HCT116 (cell line): ENCODE measurements around the gene SPPL2C. TPM values are rescaled to one million over a fixed set of nuclear protein-coding genes. Genes with fewer than 3 reads are reported as not detected.

Experiments used
- ATAC-seq: fragments of 200-7000 bp; cut with Tn5 transposase; 2 replicates; pipeline ENCODE4 v1.9.1; 2020; ENCODE audit warnings: mild to moderate bottlenecking, moderate library complexity
- BruUV-seq: library from RNA; stranded (reverse); fragments of 400-500 nt; replicated peaks from 2 replicates; lab custom pipeline; 2021; lab: Mats Ljungman, UMichigan
- CTCF ChIA-PET: fragments of 300-600 bp; sonication (Branson Sonifier 250); formaldehyde crosslinking; loops from one replicate; lab custom pipeline; 2021; ENCODE audit warnings: antibody characterized with exemption; lab: Charles Lee
- POLR2A ChIA-PET: fragments of 300-600, 350-600 bp; sonication (Branson Sonifier 250); formaldehyde crosslinking; loops from one replicate; lab custom pipeline; 2021; ENCODE audit warnings: antibody characterized with exemption; lab: Charles Lee
- RAD21 ChIA-PET, 2 experiments: fragments of 300-600 bp; sonication (Branson Sonifier 250); formaldehyde crosslinking; loops; one replicate each; lab custom pipeline; 2023; ENCODE audit warnings: low total read pairs in 2 of 2; ENCODE audit not compliant: uncharacterized antibody in 2 of 2, unreplicated experiment in 2 of 2, low non-redundant PET in 1 of 2; lab: Charles Lee
- DNase-seq: peaks from one replicate; pipeline ENCODE4 v3.0.0-alpha.2; 2010; ENCODE audit warnings: low read depth, low spot score
- H2AFZ ChIP-seq: fragments of 200-600 bp; shearing (Covaris generic), sonication (generic); 2 replicates; pipeline ENCODE4 v1.6.1; 2017; ENCODE audit warnings: low read depth, mixed run types, mixed read lengths, antibody characterized with exemption, low read length; ENCODE audit not compliant: poor library complexity, severe bottlenecking
- H3K27ac ChIP-seq: 2 replicates; pipeline ENCODE4 v1.5.1; 2012; ENCODE audit warnings: low read depth, low read length
- H3K27me3 ChIP-seq: fragments of 200-600 bp; sonication (generic); 2 replicates; pipeline ENCODE4 v1.6.1; 2016; ENCODE audit warnings: mixed run types, low read length, mixed read lengths; ENCODE audit not compliant: insufficient read depth
- H3K36me3 ChIP-seq, 2 experiments: fragments of 200-500 bp in 1 of 2; fragments of 200-600 bp in 1 of 2; sonication (Bioruptor generic) in 1 of 2; sonication (generic) in 1 of 2; 2 replicates each; pipeline versions ENCODE4 v1.5.1 to v1.6.1; 2014 to 2016; ENCODE audit warnings: low read length in 2 of 2, inconsistent platforms in 1 of 2, mixed read lengths in 1 of 2, mixed run types in 1 of 2; ENCODE audit not compliant: insufficient read depth in 2 of 2, control insufficient read depth in 1 of 2
- H3K4me1 ChIP-seq, 2 experiments: fragments of 200-600 bp in 1 of 2; sonication (generic) in 1 of 2; 2 replicates each; pipeline versions ENCODE4 v1.5.1 to v1.6.1; 2012 to 2017; ENCODE audit warnings: low read length in 2 of 2, inconsistent platforms in 1 of 2, mild to moderate bottlenecking in 1 of 2, mixed read lengths in 1 of 2, mixed run types in 1 of 2, moderate library complexity in 1 of 2; ENCODE audit not compliant: insufficient read depth in 2 of 2, control insufficient read depth in 1 of 2
- H3K4me2 ChIP-seq: fragments of 200-600 bp; sonication (generic); 2 replicates; pipeline ENCODE4 v1.6.1; 2017; ENCODE audit warnings: mixed run types, low read length, mixed read lengths
- H3K4me3 ChIP-seq, 2 experiments: fragments of 200-600 bp in 1 of 2; sonication (generic) in 1 of 2; replicated peaks in 1 of 2; 2 replicates each; pipeline ENCODE4 v1.5.1; 2011 to 2016; ENCODE audit warnings: low read length in 2 of 2, control low read depth in 1 of 2, low read depth in 1 of 2, mild to moderate bottlenecking in 1 of 2, mixed read lengths in 1 of 2, mixed run types in 1 of 2
- H3K79me2 ChIP-seq: fragments of 200-600 bp; sonication (generic); 2 replicates; pipeline ENCODE4 v1.6.1; 2017; ENCODE audit warnings: mild to moderate bottlenecking, mixed run types, low read length, moderate library complexity, mixed read lengths; ENCODE audit not compliant: insufficient read depth
- H3K9ac ChIP-seq: fragments of 200-600 bp; sonication (generic); 2 replicates; pipeline ENCODE4 v1.6.1; 2016; ENCODE audit warnings: low read length, mixed read lengths
- H3K9me2 ChIP-seq: fragments of 200-600 bp; sonication (generic), shearing (Covaris generic); 2 replicates; pipeline ENCODE4 v1.6.1; 2017; ENCODE audit warnings: mixed run types, mild to moderate bottlenecking, moderate library complexity; ENCODE audit not compliant: insufficient read depth
- H3K9me3 ChIP-seq, 2 experiments: fragments of 200-500 bp in 1 of 2; fragments of 200-600 bp in 1 of 2; sonication (Bioruptor generic) in 1 of 2; sonication (generic) in 1 of 2; 2 replicates each; pipeline ENCODE4 v1.6.1; 2014 to 2017; ENCODE audit warnings: low read length in 2 of 2, mixed read lengths in 2 of 2, inconsistent platforms in 1 of 2, low read depth in 1 of 2, mild to moderate bottlenecking in 1 of 2, mixed run types in 1 of 2, moderate library complexity in 1 of 2; ENCODE audit not compliant: control insufficient read depth in 1 of 2, insufficient read depth in 1 of 2
- H4K20me1 ChIP-seq: fragments of 200-600 bp; sonication (generic), shearing (Covaris generic); 2 replicates; pipeline ENCODE4 v1.6.1; 2017; ENCODE audit warnings: mixed run types, mild to moderate bottlenecking, moderate library complexity; ENCODE audit not compliant: insufficient read depth
- ATF3 ChIP-seq: IDR thresholded peaks from 2 replicates; pipeline ENCODE4 v1.6.1; 2012
- EGR1 ChIP-seq: IDR thresholded peaks from 2 replicates; pipeline ENCODE4 v1.6.1; 2012; ENCODE audit warnings: low read depth
- EZH2 ChIP-seq: fragments of 200-600 bp; sonication (generic); IDR thresholded peaks from 2 replicates; pipeline ENCODE4 v1.6.1; 2017; ENCODE audit warnings: antibody characterized with exemption, mixed run types
- JUND ChIP-seq: IDR thresholded peaks from 2 replicates; pipeline ENCODE4 v1.6.1; 2012
- MAX ChIP-seq: IDR thresholded peaks from 2 replicates; pipeline ENCODE4 v1.6.1; 2012
- POLR2A ChIP-seq: IDR thresholded peaks from 2 replicates; pipeline ENCODE4 v1.7.0; 2011; ENCODE audit warnings: borderline replicate concordance; ENCODE audit not compliant: insufficient read depth, insufficient read length; ENCODE audit errors: extremely low read depth
- REST ChIP-seq: IDR thresholded peaks from 2 replicates; pipeline ENCODE4 v1.6.1; 2012; ENCODE audit warnings: low read depth
- YY1 ChIP-seq: IDR thresholded peaks from 2 replicates; pipeline ENCODE4 v1.6.1; 2011; ENCODE audit warnings: low read length, low read depth, moderate library complexity, mild to moderate bottlenecking; ENCODE audit not compliant: insufficient replicate concordance; ENCODE audit errors: extremely low read depth
- ZBTB33 ChIP-seq: IDR thresholded peaks from 2 replicates; pipeline ENCODE4 v1.6.1; 2011; ENCODE audit warnings: mild to moderate bottlenecking, low read length, moderate library complexity; ENCODE audit not compliant: insufficient replicate concordance; ENCODE audit errors: extremely low read depth
- ZFX ChIP-seq: fragments of 450-650 bp; IDR thresholded peaks from 2 replicates; pipeline ENCODE4 v1.6.1; 2017
- ZNF274 ChIP-seq: fragments of 200-500 bp; sonication (Bioruptor generic); IDR thresholded peaks from 2 replicates; pipeline ENCODE4 v1.6.1; 2014; ENCODE audit warnings: mild to moderate bottlenecking, low read depth, low read length, inconsistent platforms
- intact Hi-C: fragments of 100-400 bp; cut with micrococcal nuclease; formaldehyde crosslinking; loops from 2 replicates; pipeline ENCODE4 v1.10.0; 2022
- total RNA-seq: library from RNA; stranded (reverse); gene quantifications from one replicate; pipeline ENCODE4 v1.2.1, GENCODE V29; 2021; ENCODE audit not compliant: unreplicated experiment

Gene SPPL2C
- total RNA-seq, 1 experiment from 2014 or later = not detected

- ChIA-PET RAD21 (no interaction called here), CTCF (no interaction called here)
- Histone ChIP-seq H2AFZ (no peak overlapping the region), H3K9ac (no peak overlapping the region), H3K4me1 (peaks cover 0 to 12% of the 10 kb centered on the region in 2 experiments; a peak in 2 of 4 replicates), H3K9me3 (no peaks in the 10 kb centered on the region)
- intact Hi-C loops = no loop called here
- TF ChIP-seq ZFX = no peak
- TF ChIP-seq ATF3 = no peak
- TF ChIP-seq EGR1 = no peak
- TF ChIP-seq JUND = no peak
- TF ChIP-seq, all 23 proteins: peak for 0
- H3K36me3 ChIP-seq = no peaks in the 10 kb centered on the region
- no peak overlapping the region for H3K4me2 ChIP-seq
- BruUV-seq = no TSS peak
- peaks cover 42% of the 10 kb centered on the region for H3K27me3 ChIP-seq
- POLR2A ChIA-PET = no interaction called here
- H3K79me2 ChIP-seq = no peaks in the 10 kb centered on the region
- DNase-seq (no peak), ATAC-seq (no peak)
- no peaks in the 10 kb centered on the region for H4K20me1 ChIP-seq
- H3K27ac ChIP-seq = no peak overlapping the region
- no peak overlapping the region for H3K4me3 ChIP-seq
- H3K9me2 ChIP-seq = no peaks in the 10 kb centered on the region
These were observed 19.4 kb downstream of the SPPL2C start for GRCh38 chr17:45863857-45864654.

GRCh38 chr17:45867171-45867570 is 22.5 kb downstream of the SPPL2C start:
- DNase-seq (no peak), ATAC-seq (no peak)
- POLR2A ChIA-PET = no interaction called here
- H3K9ac ChIP-seq = no peak overlapping the region
- no peaks in the 10 kb centered on the region for H3K9me2 ChIP-seq
- no peak overlapping the region for H3K4me2 ChIP-seq
- H3K36me3 ChIP-seq = no peaks in the 10 kb centered on the region
- CTCF ChIA-PET = no interaction called here
- peaks cover 0 to 23% of the 10 kb centered on the region in 2 experiments; a peak in 2 of 4 replicates for H3K4me1 ChIP-seq
- BruUV-seq = no TSS peak
- intact Hi-C loops = no loop called here
- RAD21 ChIA-PET = no interaction called here
- TF ChIP-seq JUND (no peak), POLR2A (no peak), EGR1 (no peak), ZBTB33 (no peak), ZNF274 (no peak), YY1 (no peak), ZFX (no peak), MAX (no peak), REST (no peak), EZH2 (no peak)
- no peak overlapping the region for H3K27ac ChIP-seq
- peaks cover 33% of the 10 kb centered on the region; the same call in 1 of the 2 replicates for H3K27me3 ChIP-seq
- no peaks in the 10 kb centered on the region for H3K9me3 ChIP-seq
- H3K4me3 ChIP-seq = no peak overlapping the region
- H2AFZ ChIP-seq = no peak overlapping the region
- H3K79me2 ChIP-seq = no peaks in the 10 kb centered on the region
- H4K20me1 ChIP-seq = no peaks in the 10 kb centered on the region
